ENCODE data around the gene ZNF697. TPM values are rescaled to one million over a fixed set of nuclear protein-coding genes. Genes with fewer than 3 reads are reported as not detected.
A peak's percentile ranks its signal among the peaks of the same experiment; 100 is the strongest.
"Not testable (repeated sequence)": the region's sequence is repeated elsewhere in the genome, so short reads cannot be mapped to it uniquely, and the experiment has no call there.

The ZNF697 gene
- total RNA-seq, result 3.6 TPM

GRCh38 chr1:119647734-119648619 is at the start of gene ZNF697:
Gene ZNF697, minus strand, starts transcription at chr1:119648266. Its CDS starts 22,166 bp downstream, at chr1:119626100.
- DNase-seq (ENCODE audit: low spot score) (peak; percentile 99), ATAC-seq (peak; percentile 95)

GRCh38 chr1:119697598-119697997 is 49.5 kb upstream of the ZNF697 start:
- DNase-seq (ENCODE audit: low spot score), result no peak
- ATAC-seq, result no peak

- DNase-seq (ENCODE audit: low spot score); ATAC-seq: not testable (repeated sequence)
Measured at GRCh38 chr1:119696863-119697262, 48.8 kb upstream of the ZNF697 start.

GRCh38 chr1:119689511-119689910 is 41.4 kb upstream of the ZNF697 start:
- DNase-seq (ENCODE audit: low spot score) (no peak), ATAC-seq (no peak)

GRCh38 chr1:119688810-119689209 is 40.7 kb upstream of the ZNF697 start:
- DNase-seq (ENCODE audit: low spot score), result no peak
- no peak for ATAC-seq

- DNase-seq (ENCODE audit: low spot score) (no peak), ATAC-seq (no peak)
Measured at GRCh38 chr1:119687434-119688079, 39.5 kb upstream of the ZNF697 start.

GRCh38 chr1:119686661-119687060 is 38.6 kb upstream of the ZNF697 start:
- ATAC-seq, result no peak
- DNase-seq (ENCODE audit: low spot score), result no peak

- DNase-seq (ENCODE audit: low spot score) (no peak), ATAC-seq (no peak)
Measured at GRCh38 chr1:119683893-119684292, 35.8 kb upstream of the ZNF697 start.

- ATAC-seq (no peak), DNase-seq (ENCODE audit: low spot score) (no peak)
Measured at GRCh38 chr1:119682141-119682540, 34.1 kb upstream of the ZNF697 start.

GRCh38 chr1:119681560-119681959 is 33.5 kb upstream of the ZNF697 start:
- DNase-seq (ENCODE audit: low spot score) (no peak), ATAC-seq (no peak)

- DNase-seq (ENCODE audit: low spot score) (no peak), ATAC-seq (no peak)
Measured at GRCh38 chr1:119680723-119681122, 32.7 kb upstream of the ZNF697 start.

- DNase-seq (ENCODE audit: low spot score) (no peak), ATAC-seq (no peak)
Measured at GRCh38 chr1:119680193-119680592, 32.1 kb upstream of the ZNF697 start.

GRCh38 chr1:119679223-119679622 is 31.2 kb upstream of the ZNF697 start:
- DNase-seq (ENCODE audit: low spot score) (no peak), ATAC-seq (no peak)

GRCh38 chr1:119676571-119677206 is 28.6 kb upstream of the ZNF697 start:
- DNase-seq (ENCODE audit: low spot score) (peak; percentile 68), ATAC-seq (peak; percentile 67)

- peak; percentile 87 for DNase-seq (ENCODE audit: low spot score)
- peak; percentile 70 for ATAC-seq
Measured at GRCh38 chr1:119675349-119676345, 27.6 kb upstream of the ZNF697 start.

GRCh38 chr1:119674835-119675289 is 26.8 kb upstream of the ZNF697 start:
- DNase-seq (ENCODE audit: low spot score), result peak; percentile 87
- ATAC-seq, result peak; percentile 72

- DNase-seq (ENCODE audit: low spot score) (no peak), ATAC-seq (no peak)
Measured at GRCh38 chr1:119674111-119674526, 26.1 kb upstream of the ZNF697 start.

GRCh38 chr1:119673171-119673940 is 25.3 kb upstream of the ZNF697 start:
- DNase-seq (ENCODE audit: low spot score) (no peak), ATAC-seq (no peak)

GRCh38 chr1:119670898-119671297 is 22.8 kb upstream of the ZNF697 start:
- no peak for ATAC-seq
- no peak for DNase-seq (ENCODE audit: low spot score)

GRCh38 chr1:119667173-119667572 is 19.1 kb upstream of the ZNF697 start:
- ATAC-seq (no peak), DNase-seq (ENCODE audit: low spot score) (no peak)

All from left lobe of liver (tissue), 2 donors.